Parathyroid adenoma (tissue), 2 donors: ENCODE data around the gene ADGRA1.

Source experiments
- H2AFZ ChIP-seq: fragments of 300-600 bp; sonication (generic); one replicate; pipeline ENCODE4 v1.7.0; 2017; ENCODE audit warnings: antibody characterized with exemption, mild to moderate bottlenecking
- H3K27ac ChIP-seq: fragments of 300-600 bp; sonication (generic); one replicate; pipeline ENCODE4 v1.7.0; 2017
- H3K27me3 ChIP-seq: fragments of 300-600 bp; sonication (generic); one replicate; pipeline ENCODE4 v1.7.0; 2017; ENCODE audit warnings: low read length; ENCODE audit not compliant: control insufficient read depth, insufficient read depth
- H3K36me3 ChIP-seq: fragments of 300-600 bp; sonication (generic); one replicate; pipeline ENCODE4 v1.7.0; 2017; ENCODE audit warnings: low read length; ENCODE audit not compliant: control insufficient read depth, insufficient read depth
- H3K4me1 ChIP-seq: fragments of 300-600 bp; sonication (generic); one replicate; pipeline ENCODE4 v1.7.0; 2017; ENCODE audit warnings: control low read depth
- H3K4me2 ChIP-seq: fragments of 300-600 bp; sonication (generic); one replicate; pipeline ENCODE4 v1.7.0; 2017; ENCODE audit warnings: low read length
- H3K4me3 ChIP-seq: fragments of 300-600 bp; sonication (generic); one replicate; pipeline ENCODE4 v1.7.0; 2017; ENCODE audit warnings: low read depth, low read length
- H3K79me2 ChIP-seq: fragments of 300-600 bp; sonication (generic); one replicate; pipeline ENCODE4 v1.7.0; 2017; ENCODE audit warnings: control low read depth
- H3K9ac ChIP-seq: fragments of 300-600 bp; sonication (generic); one replicate; pipeline ENCODE4 v1.7.0; 2017; ENCODE audit warnings: mild to moderate bottlenecking
- H3K9me3 ChIP-seq: fragments of 300-600 bp; sonication (generic); one replicate; pipeline ENCODE4 v1.7.0; 2017; ENCODE audit warnings: low read length; ENCODE audit not compliant: control insufficient read depth
- TF ChIP-seq, protein P1 (sequence below): fragments of 300-600 bp; sonication (generic); IDR thresholded peaks from one replicate; pipeline ENCODE4 v1.7.0; 2017; ENCODE audit warnings: antibody characterized with exemption, mild to moderate bottlenecking
- donor health status: primary hyperparathyroidism.

ADGRA1 gene

DNA sequence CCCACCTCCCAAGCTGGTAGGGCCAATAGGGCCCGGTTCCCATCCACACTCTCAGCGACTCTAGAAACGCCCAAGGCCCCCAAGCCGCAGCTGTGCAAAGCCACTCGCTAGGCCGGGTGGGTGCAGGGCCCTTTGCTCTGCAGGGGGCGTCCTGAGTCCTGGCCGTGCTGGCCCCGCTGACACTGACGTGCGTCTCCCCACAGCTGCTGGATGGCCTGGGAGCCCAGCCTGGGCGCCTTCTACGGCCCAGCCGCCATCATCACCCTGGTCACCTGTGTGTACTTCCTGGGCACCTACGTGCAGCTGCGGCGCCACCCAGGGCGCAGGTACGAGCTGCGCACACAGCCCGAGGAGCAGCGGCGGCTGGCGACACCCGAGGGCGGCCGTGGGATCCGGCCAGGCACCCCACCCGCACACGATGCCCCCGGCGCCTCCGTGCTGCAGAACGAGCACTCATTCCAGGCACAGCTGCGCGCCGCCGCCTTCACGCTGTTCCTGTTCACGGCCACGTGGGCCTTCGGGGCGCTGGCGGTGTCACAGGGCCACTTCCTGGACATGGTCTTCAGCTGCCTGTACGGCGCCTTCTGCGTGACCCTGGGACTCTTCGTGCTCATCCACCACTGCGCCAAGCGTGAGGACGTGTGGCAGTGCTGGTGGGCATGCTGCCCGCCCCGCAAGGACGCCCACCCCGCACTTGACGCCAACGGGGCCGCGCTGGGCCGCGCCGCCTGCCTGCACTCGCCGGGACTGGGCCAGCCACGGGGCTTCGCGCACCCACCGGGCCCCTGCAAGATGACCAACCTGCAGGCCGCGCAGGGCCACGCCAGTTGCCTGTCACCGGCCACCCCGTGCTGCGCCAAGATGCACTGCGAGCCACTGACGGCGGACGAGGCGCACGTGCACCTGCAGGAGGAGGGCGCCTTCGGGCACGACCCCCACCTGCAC is 40.7 kb downstream of the ADGRA1 start:
- Histone ChIP-seq H3K27me3 (peaks cover 5% of the 10 kb centered on the region), H3K9me3 (no peaks in the 10 kb centered on the region), H2AFZ (no peak overlapping the region), H3K4me2 (no peak overlapping the region), H3K4me1 (no peaks in the 10 kb centered on the region), H3K9ac (no peak overlapping the region), H3K79me2 (no peaks in the 10 kb centered on the region), H3K4me3 (no peak overlapping the region), H3K36me3 (no peaks in the 10 kb centered on the region), H3K27ac (no peak overlapping the region)
- TF ChIP-seq, protein P1, sequence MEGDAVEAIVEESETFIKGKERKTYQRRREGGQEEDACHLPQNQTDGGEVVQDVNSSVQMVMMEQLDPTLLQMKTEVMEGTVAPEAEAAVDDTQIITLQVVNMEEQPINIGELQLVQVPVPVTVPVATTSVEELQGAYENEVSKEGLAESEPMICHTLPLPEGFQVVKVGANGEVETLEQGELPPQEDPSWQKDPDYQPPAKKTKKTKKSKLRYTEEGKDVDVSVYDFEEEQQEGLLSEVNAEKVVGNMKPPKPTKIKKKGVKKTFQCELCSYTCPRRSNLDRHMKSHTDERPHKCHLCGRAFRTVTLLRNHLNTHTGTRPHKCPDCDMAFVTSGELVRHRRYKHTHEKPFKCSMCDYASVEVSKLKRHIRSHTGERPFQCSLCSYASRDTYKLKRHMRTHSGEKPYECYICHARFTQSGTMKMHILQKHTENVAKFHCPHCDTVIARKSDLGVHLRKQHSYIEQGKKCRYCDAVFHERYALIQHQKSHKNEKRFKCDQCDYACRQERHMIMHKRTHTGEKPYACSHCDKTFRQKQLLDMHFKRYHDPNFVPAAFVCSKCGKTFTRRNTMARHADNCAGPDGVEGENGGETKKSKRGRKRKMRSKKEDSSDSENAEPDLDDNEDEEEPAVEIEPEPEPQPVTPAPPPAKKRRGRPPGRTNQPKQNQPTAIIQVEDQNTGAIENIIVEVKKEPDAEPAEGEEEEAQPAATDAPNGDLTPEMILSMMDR = no peak

DNA sequence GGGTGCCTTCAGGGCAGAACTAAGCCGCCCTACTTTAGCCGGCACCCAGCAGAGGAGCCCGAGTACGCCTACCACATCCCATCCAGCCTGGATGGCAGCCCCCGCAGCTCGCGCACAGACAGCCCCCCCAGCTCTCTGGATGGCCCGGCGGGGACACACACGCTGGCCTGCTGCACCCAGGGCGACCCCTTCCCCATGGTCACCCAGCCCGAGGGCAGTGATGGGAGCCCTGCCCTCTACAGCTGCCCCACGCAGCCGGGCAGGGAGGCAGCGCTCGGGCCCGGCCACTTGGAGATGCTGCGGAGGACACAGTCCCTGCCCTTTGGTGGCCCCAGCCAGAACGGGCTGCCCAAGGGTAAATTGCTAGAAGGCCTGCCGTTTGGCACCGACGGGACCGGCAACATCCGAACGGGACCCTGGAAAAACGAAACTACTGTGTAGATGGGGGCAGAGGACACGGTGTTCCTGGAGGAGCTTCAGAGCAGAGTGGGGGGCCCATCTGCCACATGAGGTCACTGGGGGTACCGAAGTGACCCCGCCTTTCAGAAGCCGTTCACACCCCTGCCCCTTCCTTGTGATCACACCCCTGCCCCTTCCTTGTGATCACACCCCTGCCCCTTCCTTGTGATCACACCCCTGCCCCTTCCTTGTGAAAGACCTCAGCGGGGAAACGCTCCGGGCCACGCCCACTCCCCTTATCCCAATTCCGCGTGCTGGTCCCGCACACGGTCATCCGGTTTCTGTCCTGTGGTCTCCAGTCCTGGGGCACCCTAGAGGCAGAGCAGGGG is 41.5 kb downstream of the ADGRA1 start:
- Histone ChIP-seq H3K9me3 (no peaks in the 10 kb centered on the region), H3K27me3 (peaks cover 2% of the 10 kb centered on the region), H2AFZ (no peak overlapping the region), H3K27ac (no peak overlapping the region), H3K9ac (no peak overlapping the region), H3K4me3 (no peak overlapping the region), H3K79me2 (no peaks in the 10 kb centered on the region), H3K36me3 (no peaks in the 10 kb centered on the region), H3K4me2 (no peak overlapping the region), H3K4me1 (no peaks in the 10 kb centered on the region)
- TF ChIP-seq, protein P1 = no peak

GRCh38 chr10:133129859-133130495 is 42.3 kb downstream of the ADGRA1 start:
- no peak overlapping the region for H2AFZ ChIP-seq
- H3K36me3 ChIP-seq = no peaks in the 10 kb centered on the region
- no peaks in the 10 kb centered on the region for H3K9me3 ChIP-seq
- no peak overlapping the region for H3K27ac ChIP-seq
- no peak overlapping the region for H3K4me2 ChIP-seq
- no peak overlapping the region for H3K4me3 ChIP-seq
- H3K27me3 ChIP-seq = no peaks in the 10 kb centered on the region
- no peaks in the 10 kb centered on the region for H3K79me2 ChIP-seq
- no peak overlapping the region for H3K9ac ChIP-seq
- H3K4me1 ChIP-seq = no peaks in the 10 kb centered on the region
- TF ChIP-seq, protein P1 = no peak

DNA sequence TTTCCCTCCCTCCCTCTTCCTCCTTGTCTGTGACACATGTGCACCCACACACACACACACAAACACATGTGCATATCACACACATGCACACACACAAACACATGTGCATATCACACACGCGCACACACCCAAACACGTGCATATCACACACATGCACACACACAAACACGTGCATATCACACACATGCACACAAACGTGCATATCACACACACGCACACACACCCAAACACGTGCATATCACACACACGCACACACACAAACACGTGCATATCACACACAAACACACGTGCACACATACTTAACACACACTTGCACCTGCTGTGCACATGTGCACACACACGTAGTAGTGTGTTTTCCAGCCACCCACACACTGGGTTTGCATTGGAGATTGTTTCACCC is 42.9 kb downstream of the ADGRA1 start:
- TF ChIP-seq, protein P1 = no peak
- no peaks in the 10 kb centered on the region for H3K27me3 ChIP-seq
- H3K36me3 ChIP-seq = no peaks in the 10 kb centered on the region

More for the DNA sequence above, 42.9 kb downstream of the ADGRA1 start:
- Histone ChIP-seq H2AFZ (no peak overlapping the region), H3K79me2 (no peaks in the 10 kb centered on the region), H3K9me3 (no peaks in the 10 kb centered on the region), H3K4me2 (no peak overlapping the region), H3K27ac (no peak overlapping the region), H3K9ac (no peak overlapping the region), H3K4me1 (no peaks in the 10 kb centered on the region), H3K4me3 (no peak overlapping the region)
